Measurements from ENCODE around the gene NHLRC2.

NHLRC2 gene

GRCh38 chr10:113897693-113898618 is 43.5 kb downstream of the NHLRC2 start:
- in situ Hi-C loops (cut with MboI; ENCODE audit: low pct_unique_long_range_greater_than_20kb, low sequenced_read_pairs, unreplicated experiment): no loop called here
- DNase-seq (ENCODE audit: low spot score): no peak
- no peak for TF ChIP-seq CTCF (IDR thresholded peaks at IDR 0.05; ENCODE audit: extremely low read depth, insufficient read depth, missing control alignments)

DNA sequence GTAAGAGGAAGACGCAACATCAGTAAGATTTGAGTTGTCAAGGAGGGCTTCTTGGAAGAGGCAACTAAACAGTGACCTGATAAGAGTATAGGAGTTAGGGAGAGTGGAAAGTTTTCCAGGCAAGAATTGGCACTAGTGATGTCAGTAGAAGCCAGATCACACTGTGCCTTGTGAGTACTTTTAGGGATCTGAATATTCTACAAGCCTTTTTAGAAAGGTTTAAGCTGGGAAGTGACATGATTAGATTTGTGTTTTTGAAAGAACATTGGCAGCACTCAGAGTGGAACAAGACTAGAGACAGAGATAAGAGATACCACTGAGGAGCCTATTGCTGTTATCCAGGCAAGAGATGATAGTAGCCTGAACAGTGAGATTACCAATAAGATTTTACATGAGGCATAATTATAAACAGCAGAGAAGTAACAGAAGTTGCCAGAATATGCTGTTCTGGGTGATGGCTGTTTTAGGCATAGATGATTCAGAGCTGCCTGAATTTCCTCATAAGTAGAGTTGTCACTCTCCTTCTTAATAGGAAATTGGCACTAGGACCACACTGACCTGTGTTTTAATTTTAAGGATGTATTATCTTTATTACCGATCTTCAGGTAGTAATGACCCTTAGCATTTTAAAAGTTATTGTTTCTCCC is 45.6 kb downstream of the NHLRC2 start:
- no peak for DNase-seq (ENCODE audit: low spot score)

GRCh38 chr10:113905756-113906155 is 51.3 kb downstream of the NHLRC2 start:
- TF ChIP-seq CTCF (IDR thresholded peaks at IDR 0.05; ENCODE audit: extremely low read depth, insufficient read depth, missing control alignments): no peak
- DNase-seq (ENCODE audit: low spot score): no peak
- in situ Hi-C loops (cut with MboI; ENCODE audit: low pct_unique_long_range_greater_than_20kb, low sequenced_read_pairs, unreplicated experiment): no loop called here

More for the DNA sequence above, 45.6 kb downstream of the NHLRC2 start:
- TF ChIP-seq CTCF (IDR thresholded peaks at IDR 0.05; ENCODE audit: extremely low read depth, insufficient read depth, missing control alignments): no peak
- in situ Hi-C loops (cut with MboI; ENCODE audit: low pct_unique_long_range_greater_than_20kb, low sequenced_read_pairs, unreplicated experiment): no loop called here

DNA sequence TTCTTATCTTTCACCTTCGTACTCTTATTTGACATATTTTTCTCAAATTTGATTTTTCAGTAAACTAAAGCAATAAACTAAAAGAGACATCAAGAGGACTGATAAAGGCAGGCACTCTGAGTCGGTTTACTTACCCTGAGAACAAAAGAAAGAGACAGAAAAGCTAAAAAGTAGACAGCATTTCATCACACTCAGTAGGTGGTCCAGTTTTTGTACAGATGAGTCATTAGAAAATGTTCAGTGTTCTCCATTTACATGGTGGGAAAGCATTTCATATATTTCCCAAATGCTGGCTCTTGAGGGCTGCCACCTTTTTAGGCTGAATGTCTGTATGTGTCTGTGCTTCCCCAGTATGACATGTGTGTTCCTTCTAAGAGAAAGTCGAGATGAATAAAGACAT is 52.7 kb downstream of the NHLRC2 start:
- no peak for TF ChIP-seq CTCF (IDR thresholded peaks at IDR 0.05; ENCODE audit: extremely low read depth, insufficient read depth, missing control alignments)
- in situ Hi-C loops (cut with MboI; ENCODE audit: low pct_unique_long_range_greater_than_20kb, low sequenced_read_pairs, unreplicated experiment): no loop called here
- no peak for DNase-seq (ENCODE audit: low spot score)

GRCh38 chr10:113908236-113908635 is 53.8 kb downstream of the NHLRC2 start:
- DNase-seq (ENCODE audit: low spot score): no peak
- in situ Hi-C loops (cut with MboI; ENCODE audit: low pct_unique_long_range_greater_than_20kb, low sequenced_read_pairs, unreplicated experiment): no loop called here
- no peak for TF ChIP-seq CTCF (IDR thresholded peaks at IDR 0.05; ENCODE audit: extremely low read depth, insufficient read depth, missing control alignments)

GRCh38 chr10:113911113-113911512 is 56.7 kb downstream of the NHLRC2 start:
- in situ Hi-C loops (cut with MboI; ENCODE audit: low pct_unique_long_range_greater_than_20kb, low sequenced_read_pairs, unreplicated experiment): no loop called here
- TF ChIP-seq CTCF (IDR thresholded peaks at IDR 0.05; ENCODE audit: extremely low read depth, insufficient read depth, missing control alignments): no peak
- no peak for DNase-seq (ENCODE audit: low spot score)

Measured in GM13977 (cell line).